IMR-90 (cell line): ENCODE results near the gene GMCL2.

Experiments
- BHLHE40 ChIP-seq: fragments of 150-350 bp; IDR thresholded peaks from 2 replicates; pipeline ENCODE4 v1.6.1; 2016; ENCODE audit warnings: mild to moderate bottlenecking, low read depth, low read length
- CHD1 ChIP-seq: IDR thresholded peaks from 2 replicates; pipeline ENCODE4 v1.6.1; 2012; ENCODE audit warnings: low read depth, low read length, improper control_type of control experiment
- CTCF ChIP-seq: conservative IDR thresholded peaks from 2 replicates; pipeline ENCODE4 v1.5.1; 2012; ENCODE audit warnings: mild to moderate bottlenecking, low read depth, low read length, improper control_type of control experiment
- MXI1 ChIP-seq: IDR thresholded peaks from 2 replicates; pipeline ENCODE4 v1.6.1; 2012; ENCODE audit warnings: low read depth, mild to moderate bottlenecking, low read length, moderate library complexity, borderline replicate concordance
- POLR2A ChIP-seq: IDR thresholded peaks from 2 replicates; pipeline ENCODE4 v1.6.1; 2012; ENCODE audit warnings: mild to moderate bottlenecking, low read depth, low read length
- RAD21 ChIP-seq: IDR thresholded peaks from 2 replicates; pipeline ENCODE4 v1.6.1; 2012; ENCODE audit warnings: low read length, improper control_type of control experiment
- RFX5 ChIP-seq: IDR thresholded peaks from 2 replicates; pipeline ENCODE4 v1.8.0; 2012; ENCODE audit warnings: low read depth, mild to moderate bottlenecking, low read length, moderate library complexity

- no peak for TF ChIP-seq CTCF
- TF ChIP-seq RFX5, result no peak
- no peak for TF ChIP-seq CHD1
- no peak for TF ChIP-seq MXI1
- TF ChIP-seq POLR2A, result no peak
- no peak for TF ChIP-seq RAD21
- no peak for TF ChIP-seq BHLHE40
These were observed 34.4 kb downstream of the GMCL2 start for GRCh38 chr5:178152491-178153444.
